Measurements from ENCODE around the gene KDM4C.

Gene KDM4C

GRCh38 chr9:7121055-7121454 lies 363.3 kb downstream of the KDM4C start:
- DNase-seq (ENCODE audit: low spot score), result no peak
- no peak overlapping the region for H3K4me3 ChIP-seq
- H3K27ac ChIP-seq, result no peak overlapping the region
- no peak for TF ChIP-seq CTCF (IDR thresholded peaks at IDR 0.05)

GRCh38 chr9:7121664-7122063 lies 363.9 kb downstream of the KDM4C start:
- no peak for DNase-seq (ENCODE audit: low spot score)
- Histone ChIP-seq H3K4me3 (no peak overlapping the region), H3K27ac (no peak overlapping the region)
- TF ChIP-seq CTCF (IDR thresholded peaks at IDR 0.05), result no peak

GRCh38 chr9:7123743-7124142 lies 366.0 kb downstream of the KDM4C start:
- TF ChIP-seq CTCF (IDR thresholded peaks at IDR 0.05), result no peak
- DNase-seq (ENCODE audit: low spot score), result no peak
- Histone ChIP-seq H3K27ac (no peak overlapping the region), H3K4me3 (no peak overlapping the region)

- no peak for DNase-seq (ENCODE audit: low spot score)
- H3K27ac ChIP-seq, result no peak overlapping the region
- TF ChIP-seq CTCF (IDR thresholded peaks at IDR 0.05), result no peak
- H3K4me3 ChIP-seq, result no peak overlapping the region
Measured at GRCh38 chr9:7125231-7125630, 367.5 kb downstream of the KDM4C start.

GRCh38 chr9:7129391-7129790 lies 371.6 kb downstream of the KDM4C start:
- no peak for TF ChIP-seq CTCF (IDR thresholded peaks at IDR 0.05)
- no peak overlapping the region for H3K27ac ChIP-seq
- no peak for DNase-seq (ENCODE audit: low spot score)
- H3K4me3 ChIP-seq, result no peak overlapping the region

GRCh38 chr9:7130266-7130820 lies 372.6 kb downstream of the KDM4C start:
- TF ChIP-seq CTCF (IDR thresholded peaks at IDR 0.05), result no peak
- DNase-seq (ENCODE audit: low spot score), result no peak
- Histone ChIP-seq H3K4me3 (no peak overlapping the region), H3K27ac (no peak overlapping the region)

- TF ChIP-seq CTCF (IDR thresholded peaks at IDR 0.05), result no peak
- H3K27ac ChIP-seq, result no peak overlapping the region
- no peak for DNase-seq (ENCODE audit: low spot score)
- H3K4me3 ChIP-seq, result no peak overlapping the region
Measured at GRCh38 chr9:7132605-7133004, 374.8 kb downstream of the KDM4C start.

Measured in coronary artery (tissue), 2 donors.